HG03457 (cell line): ENCODE results near the gene SALL1.

Experiments used
- ATAC-seq: cut with Tn5 transposase; IDR thresholded peaks from one replicate; pipeline ENCODE4 v1.9.1; 2021; ENCODE audit warnings: moderate number of reproducible peaks; ENCODE audit not compliant: unreplicated experiment

Gene SALL1

GRCh38 chr16:51157698-51158097 is 6.6 kb upstream of the SALL1 start:
- no peak for ATAC-seq

- ATAC-seq: no peak
Measured at GRCh38 chr16:51156807-51157200, 5.7 kb upstream of the SALL1 start.

GRCh38 chr16:51155820-51156806 is 5.0 kb upstream of the SALL1 start:
- ATAC-seq: no peak

- ATAC-seq: no peak
Measured at GRCh38 chr16:51155199-51155607, 4.1 kb upstream of the SALL1 start.

GRCh38 chr16:51154271-51155171 is 3.5 kb upstream of the SALL1 start:
- no peak for ATAC-seq

- no peak for ATAC-seq
Measured at GRCh38 chr16:51153577-51154031, 2.5 kb upstream of the SALL1 start.

GRCh38 chr16:51152691-51153576 is 1.9 kb upstream of the SALL1 start:
- no peak for ATAC-seq

- no peak for ATAC-seq
Measured at GRCh38 chr16:51151961-51152663, 1.0 kb upstream of the SALL1 start.

GRCh38 chr16:51151435-51151960 is 428 bp upstream of the SALL1 start:
- no peak for ATAC-seq

- ATAC-seq: no peak
Measured at GRCh38 chr16:51150165-51150887, 744 bp downstream of the SALL1 start.

GRCh38 chr16:51149721-51150164 is 1.3 kb downstream of the SALL1 start:
- ATAC-seq: no peak

- no peak for ATAC-seq
Measured at GRCh38 chr16:51149251-51149661, 1.8 kb downstream of the SALL1 start.

GRCh38 chr16:51148678-51149228 is 2.3 kb downstream of the SALL1 start:
- ATAC-seq: no peak

GRCh38 chr16:51147776-51148677 is 3.0 kb downstream of the SALL1 start:
- ATAC-seq: no peak

- no peak for ATAC-seq
Measured at GRCh38 chr16:51146256-51146924, 4.7 kb downstream of the SALL1 start.

- no peak for ATAC-seq
Measured at GRCh38 chr16:51144203-51144602, 6.9 kb downstream of the SALL1 start.
